ENCODE results near the gene CERS1.

The CERS1 gene

DNA sequence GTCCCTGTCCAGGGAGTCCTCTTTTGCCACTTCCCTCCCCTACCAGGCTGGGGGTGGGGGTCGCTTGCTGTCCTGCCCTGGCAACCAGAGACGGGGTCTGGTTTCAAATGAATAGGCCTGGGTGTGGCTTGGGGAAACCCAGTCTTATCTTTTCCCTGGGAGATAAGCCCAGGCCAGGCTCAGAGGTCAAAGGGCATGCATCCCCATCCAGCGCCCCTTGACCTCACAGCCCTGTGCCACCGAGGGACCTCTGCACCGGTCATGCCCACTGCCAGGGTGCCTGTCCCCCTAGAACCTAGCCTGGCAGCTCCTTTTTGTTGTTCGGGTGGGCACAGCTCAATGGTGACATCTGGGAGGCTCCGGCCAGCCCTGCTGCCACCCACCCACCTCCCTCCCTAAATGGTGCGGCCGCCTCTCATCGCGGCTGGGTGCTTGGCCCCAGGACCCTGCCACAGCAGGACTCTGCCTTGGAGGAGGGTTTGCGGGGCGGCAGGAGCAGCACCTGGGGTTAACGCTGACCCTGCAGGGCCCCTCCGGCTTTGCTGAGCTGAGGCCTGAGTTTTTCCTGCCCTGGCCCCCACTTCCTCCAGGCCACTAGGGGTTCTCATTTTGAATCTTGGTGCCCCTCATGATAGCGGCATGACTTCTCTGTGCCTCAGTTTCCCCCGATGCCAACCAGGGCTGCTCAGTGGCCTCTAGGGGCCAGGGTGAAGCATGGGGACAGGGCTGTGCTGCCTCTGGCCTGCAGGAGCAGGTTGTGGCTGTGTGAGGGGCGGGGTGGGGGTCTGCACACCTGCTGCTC, 2.9 kb upstream of the CERS1 start:
- DNase-seq = no peak

DNA sequence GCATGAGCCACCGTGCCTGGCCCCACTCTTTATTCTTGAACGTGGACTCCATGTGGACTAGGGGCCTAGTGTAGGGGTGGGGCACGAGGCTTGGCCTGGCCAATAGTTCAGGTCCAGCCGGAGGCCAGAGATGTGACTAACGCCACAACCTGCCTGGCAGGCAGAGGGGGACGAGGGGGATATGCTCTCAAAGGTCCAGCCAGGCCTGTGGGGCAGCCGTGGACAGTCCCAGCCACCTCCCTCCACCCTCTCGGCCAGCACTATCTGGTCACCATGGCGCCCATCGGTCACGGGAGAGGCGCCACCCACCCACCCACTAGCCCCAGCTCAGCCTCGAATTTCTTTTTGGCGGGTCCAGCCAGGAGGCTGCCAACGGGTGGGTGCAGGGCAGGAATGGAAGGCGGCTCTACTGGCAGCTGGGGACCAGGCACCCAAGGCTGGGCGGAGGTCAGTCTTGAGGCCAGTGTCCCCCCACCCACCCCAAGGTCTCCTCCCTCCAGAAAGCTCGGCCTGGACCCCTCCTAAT, 2.2 kb upstream of the CERS1 start:
- DNase-seq = no peak

DNA sequence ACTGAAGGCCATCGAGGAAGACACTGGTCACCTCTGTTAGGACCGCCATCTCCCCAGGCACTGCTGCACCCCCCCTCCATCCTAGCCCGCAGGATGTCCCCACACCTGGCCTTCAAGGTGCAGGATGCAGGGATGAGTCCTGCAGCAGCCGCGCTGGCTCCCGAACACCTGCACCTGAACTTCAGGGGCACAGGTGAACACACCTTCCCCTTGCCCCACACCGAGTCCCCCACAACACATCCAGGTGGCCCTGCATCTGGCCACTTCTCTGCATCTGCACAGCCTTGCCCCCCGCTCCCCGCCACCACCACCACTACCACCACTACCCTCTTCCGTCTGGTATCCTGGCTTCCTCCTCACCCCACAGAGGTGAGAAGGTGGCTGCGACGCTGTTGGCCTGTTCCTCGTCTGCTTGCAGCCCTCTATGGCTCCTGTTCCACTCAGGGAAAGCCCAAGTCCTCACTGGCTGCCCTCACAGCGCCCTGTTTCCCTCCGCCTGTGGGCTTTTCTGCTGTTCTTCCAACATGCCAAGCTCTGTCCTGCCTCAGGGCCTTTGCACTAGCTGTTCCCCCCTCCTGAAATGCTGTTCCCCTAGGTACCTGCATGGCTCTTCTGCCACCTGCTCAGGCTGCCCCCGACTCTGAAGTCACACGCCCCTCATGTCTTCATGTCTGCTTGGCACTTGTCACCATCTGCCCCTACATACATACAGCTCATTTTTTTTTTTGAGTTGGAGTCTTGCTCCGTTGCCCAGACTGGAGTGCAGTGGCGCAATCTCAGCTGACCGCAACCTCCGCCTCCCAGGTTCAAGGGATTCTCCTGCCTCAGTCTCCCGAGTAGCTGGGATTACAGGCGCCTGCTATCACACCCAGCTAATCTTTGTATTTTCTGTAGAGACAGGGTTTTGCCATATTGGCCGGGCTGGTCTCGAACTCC, 1.4 kb upstream of the CERS1 start:
- no peak for DNase-seq

DNA sequence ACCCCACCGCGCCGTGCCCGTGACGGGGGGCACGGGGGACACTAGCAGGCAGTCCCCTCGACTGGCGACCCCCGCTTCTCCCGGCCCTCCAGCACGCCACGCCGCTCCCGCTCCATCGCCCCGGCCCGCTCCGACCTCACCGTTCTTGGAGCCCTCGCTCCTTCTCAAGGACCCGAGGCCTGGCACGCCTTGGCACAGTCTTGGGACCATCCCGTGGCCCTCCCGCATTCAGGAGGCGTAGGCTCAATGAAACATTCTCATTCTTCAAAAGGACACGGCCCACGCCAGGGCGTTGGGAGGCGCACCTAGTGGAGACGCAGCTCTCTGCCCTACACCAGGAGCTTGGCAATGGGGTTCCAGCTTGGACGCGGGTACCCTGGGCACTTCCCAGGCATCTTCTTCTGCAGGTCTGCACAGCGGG, 473 bp upstream of the CERS1 start:
- no peak for DNase-seq

DNA sequence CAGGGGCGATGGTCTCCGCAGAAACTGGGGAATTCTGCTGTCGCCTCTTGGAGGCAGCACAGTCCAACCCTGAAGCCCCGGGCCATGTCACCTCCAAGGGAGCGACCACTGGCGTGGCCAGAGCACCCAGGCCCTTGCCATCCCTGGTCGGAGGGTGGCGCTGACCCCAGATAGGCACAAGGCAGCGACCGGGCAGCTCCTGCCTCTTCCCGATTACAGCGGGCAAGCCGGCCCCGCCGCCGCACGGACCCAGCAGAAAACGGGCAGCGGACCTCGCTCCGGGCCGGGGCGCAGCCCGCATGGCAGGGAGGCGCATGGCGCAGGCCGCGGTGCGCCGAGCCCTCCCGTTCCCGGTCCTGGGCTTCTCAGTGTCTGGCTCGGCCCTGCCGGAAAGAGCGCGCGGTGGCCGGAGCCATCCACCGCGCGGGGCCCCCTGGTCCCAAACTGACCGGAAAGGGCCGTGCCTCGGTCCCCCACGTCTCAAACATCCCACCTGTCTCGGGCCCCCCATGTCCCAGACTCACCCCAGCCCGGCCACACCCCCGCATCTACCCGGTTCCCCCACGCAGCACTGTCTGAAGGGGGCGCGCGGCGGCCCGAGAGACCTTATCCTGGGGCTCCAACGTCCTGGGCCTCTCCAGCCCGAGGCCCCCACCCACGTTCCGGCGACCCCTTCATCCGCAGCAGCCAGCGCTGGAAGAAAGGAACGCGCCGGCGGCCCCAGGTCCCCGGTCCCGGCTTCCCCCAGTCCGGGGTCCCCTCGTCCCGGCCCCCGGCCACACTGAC, 727 bp downstream of the CERS1 start:
- no peak for DNase-seq

DNA sequence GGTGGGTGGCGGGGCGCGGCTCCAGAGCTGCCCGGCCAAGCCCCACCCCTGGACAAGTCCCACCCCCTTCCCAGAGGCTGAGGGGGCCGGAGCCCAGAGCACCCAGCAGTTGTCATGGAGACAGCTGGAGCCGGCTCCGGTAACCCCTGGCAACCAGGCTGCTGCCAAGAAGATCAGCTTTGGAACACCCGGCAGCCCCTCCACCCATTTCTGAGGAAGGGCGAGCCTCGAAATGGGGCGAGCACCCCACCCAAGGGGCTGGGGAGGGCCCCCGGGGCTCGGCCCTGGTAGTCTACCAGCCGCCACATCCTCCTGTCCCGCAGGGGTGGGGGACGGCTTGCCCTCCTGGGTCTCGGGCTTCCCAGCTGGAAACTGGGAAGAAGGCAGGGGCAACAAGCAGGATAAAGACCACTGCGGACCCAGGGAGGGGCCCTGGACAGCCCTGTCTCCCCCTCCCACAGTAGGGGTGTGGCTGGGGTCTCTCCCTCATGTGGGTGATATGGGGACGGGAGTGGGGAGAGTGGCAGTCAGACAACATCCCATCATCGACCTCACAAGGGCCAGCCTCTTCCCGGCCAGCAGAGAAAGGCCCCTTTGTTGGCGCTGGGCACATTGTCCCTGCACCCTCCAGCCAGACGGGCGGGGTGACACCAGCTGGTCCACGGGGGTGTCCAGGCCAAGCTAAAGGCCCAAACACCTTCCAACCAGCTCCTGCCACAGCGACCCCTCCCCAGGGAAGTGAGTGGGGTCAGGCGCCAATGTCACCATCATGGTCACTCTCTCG, 1.5 kb downstream of the CERS1 start:
- DNase-seq = no peak

DNA sequence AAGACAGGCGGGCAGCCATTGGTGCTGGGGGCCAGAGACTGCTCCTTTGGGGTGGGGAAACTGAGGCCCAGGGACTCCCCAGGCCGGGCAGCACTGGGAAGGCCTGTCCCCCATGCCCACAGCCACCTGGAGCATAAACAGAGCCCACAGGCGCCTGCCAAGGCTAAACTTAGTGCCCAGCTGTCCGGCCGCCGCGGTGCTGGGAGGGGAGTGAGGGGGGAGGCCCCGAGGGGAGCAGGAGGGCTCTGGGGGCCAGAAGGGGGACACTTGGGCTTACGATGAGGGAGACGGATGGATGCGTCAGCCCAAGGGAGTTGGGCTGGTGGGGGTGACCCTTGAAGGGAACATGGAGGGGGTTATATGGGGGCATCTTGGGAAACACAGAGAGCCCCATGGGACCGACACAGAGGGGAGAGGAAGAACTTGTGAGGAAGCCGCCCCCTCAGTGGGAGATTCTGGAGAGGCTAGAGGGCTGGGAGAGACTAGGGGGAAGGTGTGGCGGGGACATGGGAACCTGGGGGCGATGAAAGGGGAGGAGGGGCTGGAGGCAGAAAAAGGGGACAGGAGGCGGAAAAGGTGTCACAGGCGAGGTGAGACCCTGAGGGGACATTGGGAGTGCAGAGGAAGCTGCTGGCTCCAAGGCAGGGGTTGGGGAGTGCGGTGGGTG, 2.2 kb downstream of the CERS1 start:
- DNase-seq = no peak

DNA sequence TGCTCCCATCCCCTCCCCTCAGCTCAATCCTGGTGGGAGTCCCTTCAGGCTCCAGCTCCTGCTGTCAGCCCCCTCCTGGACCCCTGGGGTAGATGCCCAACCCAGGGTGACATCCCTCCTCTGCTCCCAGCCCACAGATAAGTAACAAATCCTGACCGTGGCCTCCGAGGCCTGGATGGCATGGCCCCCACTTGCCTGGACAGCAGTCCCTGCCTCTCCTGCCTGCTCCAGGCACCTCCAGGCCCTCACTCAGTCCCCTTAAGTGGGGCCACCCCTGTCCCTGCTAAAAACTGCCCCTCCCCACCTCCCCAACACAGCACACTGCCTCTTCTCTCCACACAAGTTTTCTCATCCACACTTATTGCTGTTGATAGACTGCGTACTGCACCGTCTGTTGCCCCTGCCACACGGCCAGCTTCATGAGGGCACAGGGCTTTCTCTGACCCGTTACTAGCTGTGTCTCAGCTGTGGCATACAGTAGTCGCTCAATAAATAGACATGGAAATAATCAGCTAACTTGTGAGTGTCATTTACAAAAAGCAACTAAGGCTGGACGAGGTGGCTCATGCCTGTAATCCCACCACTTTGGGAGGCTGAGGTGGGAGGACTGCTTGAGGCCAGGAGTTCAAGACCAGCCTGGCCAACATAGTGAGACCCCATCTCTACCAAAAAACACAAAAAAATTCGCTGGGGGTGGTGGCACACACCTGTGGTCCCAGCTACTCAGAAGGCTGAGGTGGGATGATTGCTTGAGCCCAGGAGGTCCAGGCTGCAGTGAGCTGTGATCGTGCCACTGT, 5.8 kb downstream of the CERS1 start:
- no peak for DNase-seq

DNA sequence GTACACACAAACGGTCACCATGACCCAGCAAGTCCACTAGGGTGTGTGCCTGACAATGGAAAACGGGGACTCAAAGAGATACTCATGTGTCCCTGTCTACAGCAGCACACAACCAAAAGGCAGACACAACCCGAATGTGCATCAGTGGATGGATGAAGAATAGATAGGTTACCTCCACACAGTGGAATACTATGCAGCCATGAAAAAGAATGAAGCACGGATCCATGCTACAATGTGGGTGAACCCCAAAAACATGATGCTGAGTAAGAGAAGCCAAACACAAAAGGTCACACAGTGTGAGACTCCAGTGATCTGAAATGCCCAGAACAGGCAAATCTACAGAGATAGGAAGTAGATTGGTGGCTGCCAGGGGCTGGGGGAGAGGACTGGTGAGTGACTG, 9.0 kb downstream of the CERS1 start:
- DNase-seq = no peak

DNA sequence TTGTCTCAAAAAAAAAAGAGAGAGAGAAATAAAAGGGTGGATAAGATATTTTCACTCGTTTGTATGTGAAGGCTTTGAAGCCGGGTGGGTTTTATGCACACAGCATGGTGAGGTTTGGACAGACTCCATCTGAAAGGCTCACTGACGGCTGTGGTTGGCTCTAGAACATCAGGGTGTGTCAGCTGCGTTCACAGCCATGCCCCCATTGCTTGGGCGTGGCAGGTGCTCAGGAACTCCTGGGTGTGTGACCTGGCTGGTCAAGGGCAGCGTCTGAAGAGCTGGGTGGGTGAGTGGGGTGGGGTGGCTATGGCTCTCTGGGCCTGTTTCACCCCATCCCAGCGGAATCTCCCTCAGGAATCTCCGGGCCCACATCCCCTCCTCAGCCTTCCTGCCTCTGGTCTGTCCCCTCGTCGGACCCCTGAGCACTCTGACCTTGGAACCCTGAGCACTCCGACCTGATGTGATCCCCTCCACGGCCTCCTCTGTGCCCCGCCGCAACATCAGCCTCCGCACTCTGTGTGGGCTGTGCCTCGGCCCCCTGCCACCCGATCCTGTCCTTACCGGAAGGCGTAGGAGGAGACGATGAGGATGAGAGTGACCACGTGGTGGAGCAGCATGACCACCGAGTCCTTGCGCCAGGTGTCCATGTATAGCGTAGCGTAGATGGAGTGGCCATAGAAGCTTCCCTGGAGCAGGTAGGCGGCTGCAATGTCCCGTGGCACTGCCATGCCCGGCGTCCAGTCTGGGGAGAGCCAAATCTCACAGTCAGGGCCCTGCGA, 12.2 kb downstream of the CERS1 start:
- DNase-seq = no peak

DNA sequence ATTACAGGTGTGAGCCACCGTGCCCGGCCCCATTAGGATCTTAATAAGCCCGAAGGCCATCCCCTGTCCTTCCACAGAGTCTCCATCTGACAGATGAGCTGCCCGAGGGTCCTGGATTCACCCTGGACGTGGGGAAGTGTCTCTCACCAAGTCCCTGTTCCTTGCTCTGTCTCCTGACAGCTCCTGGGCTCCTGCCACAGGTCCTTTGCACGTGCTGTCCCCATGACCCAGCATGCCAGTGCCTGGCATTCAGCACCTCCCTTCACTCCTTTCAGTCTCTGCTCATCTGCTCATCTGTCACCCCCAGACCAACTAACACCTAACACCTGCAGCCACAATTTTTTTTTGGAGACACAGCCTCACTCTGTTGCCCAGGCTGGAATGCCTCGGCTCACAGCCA, 14.5 kb downstream of the CERS1 start:
- DNase-seq = no peak

DNA sequence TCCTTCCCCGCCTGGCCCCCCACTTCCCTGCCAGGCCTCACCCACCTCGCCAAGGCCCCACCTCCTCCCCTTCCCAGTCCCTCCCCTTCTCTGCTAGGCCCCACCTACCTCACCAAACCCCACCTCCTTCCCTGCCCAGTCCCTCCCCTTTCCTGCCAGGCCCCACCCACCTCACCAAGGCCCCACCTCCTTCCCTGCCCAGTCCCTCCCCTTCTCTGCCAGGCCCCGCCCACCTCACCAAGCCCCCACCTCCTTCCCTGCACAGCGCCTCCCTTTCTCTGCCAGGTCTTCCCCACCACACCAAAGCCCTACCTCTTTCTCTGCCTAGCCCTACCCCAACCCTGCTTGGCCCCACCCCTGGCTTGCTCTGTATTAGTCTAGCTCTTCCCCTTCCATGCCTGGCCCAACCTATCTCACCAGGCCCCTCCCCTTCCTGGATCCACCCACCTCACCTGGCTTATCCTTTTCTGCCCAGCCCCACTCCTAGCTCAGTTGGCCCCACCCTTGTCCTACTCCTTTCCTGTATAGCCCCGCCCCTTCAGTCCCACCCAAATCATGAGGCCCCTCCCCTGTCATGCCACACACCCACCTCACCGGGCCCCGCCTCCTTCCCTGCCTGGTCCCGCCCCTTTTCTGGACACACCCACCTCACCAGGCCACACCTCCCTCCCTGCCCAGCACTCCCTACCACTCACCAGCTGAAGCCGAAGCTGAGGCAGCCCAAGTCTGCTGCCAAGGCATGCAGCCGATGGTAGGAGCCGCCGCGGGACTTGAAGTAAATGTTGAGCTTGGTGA, 16.2 kb downstream of the CERS1 start:
- DNase-seq = no peak

DNA sequence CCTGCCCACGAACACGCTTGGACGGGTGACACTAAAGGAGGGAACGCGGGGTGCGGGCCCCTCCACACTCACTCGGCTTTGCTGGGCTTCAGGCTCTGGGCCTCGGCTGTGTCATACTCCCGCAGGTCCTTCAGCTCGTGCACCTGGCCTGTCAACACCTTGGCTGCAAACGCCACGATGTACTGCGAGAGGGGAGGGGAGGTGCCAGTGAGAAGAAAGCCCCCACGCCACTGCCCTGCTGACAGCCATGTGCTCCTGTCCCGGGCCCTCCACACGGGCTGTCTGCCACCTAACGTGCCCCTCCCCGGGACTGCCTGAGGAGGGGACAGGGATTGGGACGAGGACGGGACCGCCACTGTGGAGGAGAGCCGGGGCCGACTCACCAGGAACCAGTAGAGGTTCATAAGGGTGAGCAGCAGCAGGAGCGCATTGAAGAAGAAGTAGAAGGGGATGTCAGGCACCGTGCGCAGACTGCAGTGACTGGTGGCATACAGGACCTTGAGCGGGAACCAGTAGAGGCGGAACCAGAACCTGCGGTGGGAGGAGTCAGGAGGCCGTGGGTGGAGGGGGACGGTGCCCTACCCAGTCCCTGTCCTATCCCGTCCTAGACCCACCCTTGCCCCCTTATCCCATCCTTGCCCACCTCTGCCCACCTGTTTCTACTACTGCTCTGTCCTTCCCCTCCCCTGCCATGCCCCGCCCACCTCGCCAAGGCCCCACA, 16.9 kb downstream of the CERS1 start:
- no peak for DNase-seq

DNA sequence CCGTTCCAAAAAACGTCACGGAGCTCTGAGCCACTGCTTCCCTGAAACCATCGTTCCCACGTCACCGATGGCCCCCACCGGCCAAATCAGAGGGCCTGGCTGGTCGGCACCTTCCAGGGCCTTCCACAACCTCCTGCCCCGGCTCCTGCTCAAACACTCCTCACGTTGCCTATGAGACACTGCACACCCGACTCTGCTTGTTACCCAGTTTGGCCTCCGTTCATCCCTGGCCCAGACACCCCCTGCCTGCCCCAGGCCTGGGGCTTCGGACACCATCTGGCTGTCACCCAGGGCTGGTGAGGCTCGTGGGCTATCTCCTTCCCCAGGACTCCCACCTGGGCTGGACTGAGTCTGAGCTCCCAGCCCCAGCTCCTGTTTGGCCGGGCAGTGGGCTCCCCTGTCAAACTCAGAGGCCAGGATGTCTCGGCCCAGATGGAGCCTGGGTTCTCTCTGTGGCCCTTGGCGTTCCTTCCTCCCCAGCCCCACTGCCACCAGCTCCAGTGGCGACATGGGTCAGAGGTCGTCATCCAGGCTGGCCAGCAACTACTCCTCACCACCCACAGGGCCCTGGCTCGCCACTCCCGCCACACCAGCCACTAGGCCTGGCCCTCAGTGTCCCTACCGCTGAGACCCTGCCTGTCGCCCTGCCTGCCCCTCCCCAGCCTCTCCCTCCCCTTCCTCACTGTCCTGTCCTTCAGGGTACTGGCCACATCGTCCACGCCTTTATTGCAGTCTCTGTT, 17.7 kb downstream of the CERS1 start:
- DNase-seq = no peak

DNA sequence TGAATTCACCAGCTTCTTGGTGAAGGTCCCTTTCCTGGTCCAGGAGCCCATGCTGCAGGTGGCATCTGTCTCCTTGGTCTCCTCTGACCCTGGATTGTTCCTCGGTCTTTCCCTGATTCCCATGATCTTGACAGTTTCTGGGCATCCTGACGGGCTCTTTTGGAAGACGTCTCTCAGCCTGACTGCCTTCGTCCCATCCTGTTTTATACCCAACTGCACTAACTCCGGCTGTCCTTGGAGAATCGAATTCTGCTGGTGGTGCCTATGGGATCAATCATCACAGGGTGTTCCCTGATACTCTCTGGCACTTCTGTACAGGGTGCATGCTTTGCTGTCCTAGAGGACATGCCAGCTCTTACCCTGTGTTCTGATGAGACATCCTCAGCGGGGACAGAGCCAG, 19.1 kb downstream of the CERS1 start:
- no peak for DNase-seq

DNA sequence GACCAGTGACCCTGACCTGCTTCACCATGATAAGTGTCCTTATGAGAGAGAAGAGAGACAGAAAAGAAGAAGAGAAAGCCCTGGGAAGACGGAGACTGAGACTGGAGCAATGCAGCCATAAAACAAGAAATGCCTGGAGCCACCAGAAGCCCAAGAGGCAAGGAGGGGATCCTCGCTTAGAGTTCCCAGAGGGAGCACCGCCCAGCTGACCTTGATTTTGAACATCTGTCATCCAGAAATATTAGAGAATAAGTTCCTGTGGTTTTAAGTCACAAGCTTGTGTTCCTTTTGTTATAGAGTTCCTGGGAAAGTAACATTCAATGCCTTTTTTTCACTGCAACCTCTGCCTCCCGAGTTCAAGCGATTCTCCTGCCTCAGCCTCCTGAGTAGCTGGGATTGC, 20.2 kb downstream of the CERS1 start:
- DNase-seq = no peak

DNA sequence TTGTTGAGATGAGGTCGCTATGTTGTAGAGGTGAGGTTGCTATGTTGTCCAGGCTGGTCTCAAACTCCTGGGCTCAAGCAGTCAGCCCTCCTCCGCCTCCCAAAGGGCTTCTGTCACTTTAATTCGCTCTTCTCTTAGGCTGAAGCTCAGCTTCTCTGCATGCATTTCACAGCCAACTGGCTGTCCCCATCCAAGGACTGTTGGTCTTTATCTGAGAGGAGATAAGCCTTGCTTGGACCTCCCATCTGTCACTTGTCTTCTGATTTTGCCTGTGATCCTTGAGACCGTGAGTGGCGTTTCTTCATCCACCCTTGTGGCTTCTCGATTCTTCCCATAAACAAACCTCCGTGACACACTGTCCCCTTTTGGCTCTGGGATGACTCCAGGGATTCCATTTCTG, 24.4 kb downstream of the CERS1 start:
- no peak for DNase-seq

Measured in SHP77 (cell line).